CD4-positive, alpha-beta T cell (primary cell): Measurements from ENCODE around the gene CRIP2. TPM values are rescaled to one million over a fixed set of nuclear protein-coding genes. Genes with fewer than 3 reads are reported as not detected.
A peak's percentile ranks its signal among the peaks of the same experiment; 100 is the strongest.

Experiments
- ATAC-seq: fragments of 200-7000 bp; cut with Tn5 transposase; one replicate; pipeline ENCODE4 v1.10.0; 2022; ENCODE audit warnings: mild to moderate bottlenecking; ENCODE audit not compliant: poor library complexity
- CTCF ChIA-PET: fragments of 350-600 bp; sonication (Branson Sonifier 250); formaldehyde crosslinking; loops from one replicate; lab custom pipeline; 2021; ENCODE audit warnings: antibody characterized with exemption, inconsistent platforms; lab: Charles Lee
- POLR2A ChIA-PET: fragments of 350-600 bp; sonication (Branson Sonifier 250); formaldehyde crosslinking; loops from one replicate; lab custom pipeline; 2021; ENCODE audit warnings: antibody characterized with exemption, inconsistent platforms; lab: Charles Lee
- DNase-seq, 14 experiments: peaks; one replicate each; pipeline ENCODE4 v3.0.0-alpha.2; 2013 to 2020; ENCODE audit warnings: mixed read lengths in 2 of 14
- H3K27ac ChIP-seq, 2 donors: one replicate each; pipeline versions ENCODE4 v1.5.1 to v1.7.0; 2013; ENCODE audit warnings: low read length in 2 of 2, low read depth in 1 of 2, mild to moderate bottlenecking in 1 of 2
- H3K27me3 ChIP-seq, 2 experiments: 1 replicate in 1 of 2; 2 replicates in 1 of 2; pipeline versions ENCODE4 v1.6.1 to v1.7.0; 2013; ENCODE audit warnings: low read length in 2 of 2, control low read depth in 1 of 2, mild to moderate bottlenecking in 1 of 2, moderate library complexity in 1 of 2; ENCODE audit not compliant: insufficient read depth in 2 of 2, control insufficient read depth in 1 of 2
- H3K36me3 ChIP-seq: one replicate; pipeline ENCODE4 v1.6.1; 2013; ENCODE audit warnings: low read length, control low read depth; ENCODE audit not compliant: insufficient read depth
- H3K4me1 ChIP-seq: one replicate; pipeline ENCODE4 v1.6.1; 2013; ENCODE audit warnings: low read length, control low read depth; ENCODE audit not compliant: insufficient read depth
- H3K4me3 ChIP-seq: one replicate; pipeline ENCODE4 v1.5.1; 2013; ENCODE audit warnings: mild to moderate bottlenecking, low read length, moderate library complexity
- H3K9me3 ChIP-seq, 2 experiments: 1 replicate in 1 of 2; 2 replicates in 1 of 2; pipeline versions ENCODE4 v1.6.1 to v1.7.0; 2013; ENCODE audit warnings: low read length in 2 of 2, mild to moderate bottlenecking in 2 of 2, control low read depth in 1 of 2, moderate library complexity in 1 of 2; ENCODE audit not compliant: control insufficient read depth in 1 of 2, insufficient read depth in 1 of 2
- H3K27ac Mint-ChIP-seq: one replicate; pipeline ENCODE4 v1.8.0; 2020; ENCODE audit warnings: mixed read lengths
- H3K27me3 Mint-ChIP-seq: one replicate; pipeline ENCODE4 v1.8.0; 2021; ENCODE audit warnings: mixed read lengths
- H3K36me3 Mint-ChIP-seq: one replicate; pipeline ENCODE4 v1.8.0; 2021; ENCODE audit warnings: low read depth, mixed read lengths
- H3K4me1 Mint-ChIP-seq: one replicate; pipeline ENCODE4 v1.8.0; 2021; ENCODE audit warnings: low read depth, mixed read lengths
- H3K4me3 Mint-ChIP-seq: one replicate; pipeline ENCODE4 v1.8.0; 2020; ENCODE audit warnings: mild to moderate bottlenecking, mixed read lengths
- H3K9me3 Mint-ChIP-seq: one replicate; pipeline ENCODE4 v1.8.0; 2020; ENCODE audit warnings: mixed read lengths
- intact Hi-C, 2 experiments: fragments of 100-400 bp; cut with DNase I in 1 of 2; cut with micrococcal nuclease in 1 of 2; formaldehyde crosslinking; loops; one replicate each; pipeline versions ENCODE4 v1.15.1 to v1.9.0; 2023 to 2025; cut with DNase I, micrococcal nuclease
- total RNA-seq, 174 experiments: library from RNA in 2 of 174; stranded (reverse) in 2 of 174; gene quantifications; one replicate each; pipeline ENCODE4 v1.2.3 and lab custom pipeline; 2021 to 2026
- TF ChIP-seq, protein P1 (sequence below): fragments of 200-600 bp; IDR thresholded peaks from one replicate; pipeline ENCODE4 v1.8.0; 2022; ENCODE audit warnings: antibody characterized with exemption, mild to moderate bottlenecking

CRIP2 gene
- total RNA-seq, 2 experiments from 2014 or later = 62.5 to 68.3 TPM

- ChIA-PET CTCF (no interaction called here), POLR2A (no interaction called here)
- peaks cover 13% of the 10 kb centered on the region for H3K36me3 ChIP-seq
- Mint-ChIP-seq H3K4me3 (no peak overlapping the region), H3K27me3 (no peaks in the 10 kb centered on the region), H3K9me3 (no peaks in the 10 kb centered on the region), H3K4me1 (no peaks in the 10 kb centered on the region), H3K27ac (no peak overlapping the region), H3K36me3 (no peaks in the 10 kb centered on the region)
- intact Hi-C loops = loop anchor here in 1 of 2 experiments (10.0 kb wide), 1 partner anchor 701 kb away; the partner anchor contains the start of gene AKT1
- no peaks in the 10 kb centered on the region for H3K27me3 ChIP-seq
- no peak overlapping the region for H3K4me3 ChIP-seq
- H3K27ac ChIP-seq = no peak overlapping the region
- peaks cover 13% of the 10 kb centered on the region for H3K4me1 ChIP-seq
- no peak for ATAC-seq
- no peaks in the 10 kb centered on the region for H3K9me3 ChIP-seq
- TF ChIP-seq, protein P1, sequence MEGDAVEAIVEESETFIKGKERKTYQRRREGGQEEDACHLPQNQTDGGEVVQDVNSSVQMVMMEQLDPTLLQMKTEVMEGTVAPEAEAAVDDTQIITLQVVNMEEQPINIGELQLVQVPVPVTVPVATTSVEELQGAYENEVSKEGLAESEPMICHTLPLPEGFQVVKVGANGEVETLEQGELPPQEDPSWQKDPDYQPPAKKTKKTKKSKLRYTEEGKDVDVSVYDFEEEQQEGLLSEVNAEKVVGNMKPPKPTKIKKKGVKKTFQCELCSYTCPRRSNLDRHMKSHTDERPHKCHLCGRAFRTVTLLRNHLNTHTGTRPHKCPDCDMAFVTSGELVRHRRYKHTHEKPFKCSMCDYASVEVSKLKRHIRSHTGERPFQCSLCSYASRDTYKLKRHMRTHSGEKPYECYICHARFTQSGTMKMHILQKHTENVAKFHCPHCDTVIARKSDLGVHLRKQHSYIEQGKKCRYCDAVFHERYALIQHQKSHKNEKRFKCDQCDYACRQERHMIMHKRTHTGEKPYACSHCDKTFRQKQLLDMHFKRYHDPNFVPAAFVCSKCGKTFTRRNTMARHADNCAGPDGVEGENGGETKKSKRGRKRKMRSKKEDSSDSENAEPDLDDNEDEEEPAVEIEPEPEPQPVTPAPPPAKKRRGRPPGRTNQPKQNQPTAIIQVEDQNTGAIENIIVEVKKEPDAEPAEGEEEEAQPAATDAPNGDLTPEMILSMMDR = no peak
- peak in 1 of 14 experiments; percentile 40 for DNase-seq
Observed at GRCh38 chr14:105495990-105496830, 21.6 kb downstream of the CRIP2 start.

GRCh38 chr14:105496831-105497591 is 22.4 kb downstream of the CRIP2 start:
- H3K4me3 Mint-ChIP-seq = no peak overlapping the region
- TF ChIP-seq, protein P1 = no peak
- no peak overlapping the region for H3K4me3 ChIP-seq
- no peaks in the 10 kb centered on the region for H3K36me3 Mint-ChIP-seq
- ATAC-seq (no peak), DNase-seq (peak in 1 of 14 experiments; percentile 38)
- H3K27ac Mint-ChIP-seq = no peak overlapping the region
- no peaks in the 10 kb centered on the region for H3K27me3 ChIP-seq
- intact Hi-C loops = loop anchor here in 1 of 2 experiments (10.0 kb wide), 1 partner anchor 702 kb away; the partner anchor contains the start of gene AKT1
- no peaks in the 10 kb centered on the region for H3K9me3 ChIP-seq
- H3K27ac ChIP-seq = no peak overlapping the region
- CTCF ChIA-PET = no interaction called here
- no peaks in the 10 kb centered on the region for H3K4me1 Mint-ChIP-seq
- peaks cover 13% of the 10 kb centered on the region for H3K36me3 ChIP-seq
- peaks cover 6% of the 10 kb centered on the region for H3K4me1 ChIP-seq
- POLR2A ChIA-PET = no interaction called here
- H3K27me3 Mint-ChIP-seq = no peaks in the 10 kb centered on the region
- H3K9me3 Mint-ChIP-seq = no peaks in the 10 kb centered on the region

GRCh38 chr14:105497671-105498429 is 23.2 kb downstream of the CRIP2 start:
- H3K27ac ChIP-seq = no peak overlapping the region
- peaks cover 9% of the 10 kb centered on the region for H3K36me3 ChIP-seq
- H3K27me3 ChIP-seq = no peaks in the 10 kb centered on the region
- Mint-ChIP-seq H3K4me1 (no peaks in the 10 kb centered on the region), H3K36me3 (no peaks in the 10 kb centered on the region), H3K27ac (peak overlapping the region; percentile 59), H3K4me3 (no peak overlapping the region), H3K27me3 (no peaks in the 10 kb centered on the region), H3K9me3 (no peaks in the 10 kb centered on the region)
- CTCF ChIA-PET = no interaction called here
- no peak for ATAC-seq
- TF ChIP-seq, protein P1 = no peak
- POLR2A ChIA-PET = no interaction called here
- peak in 1 of 14 experiments; percentile 52 for DNase-seq
- H3K4me1 ChIP-seq = no peaks in the 10 kb centered on the region
- no peak overlapping the region for H3K4me3 ChIP-seq
- intact Hi-C loops = loop anchor here in 1 of 2 experiments (10.0 kb wide), 1 partner anchor 703 kb away; the partner anchor contains the start of gene AKT1
- no peaks in the 10 kb centered on the region for H3K9me3 ChIP-seq
